HCT116 (cell line): ENCODE results near the gene RIN1.

ENCODE experiments used
- CTCF ChIP-seq, 3 experiments: fragments of 200-600 bp in 1 of 3; sonication (generic) in 1 of 3; IDR thresholded peaks in 2 of 3; conservative IDR thresholded peaks in 1 of 3; 2 replicates each; pipeline ENCODE4 v1.5.1; 2012 to 2017; ENCODE audit warnings: low read depth in 2 of 3, low read length in 2 of 3, antibody characterized with exemption in 1 of 3, borderline replicate concordance in 1 of 3, control low read depth in 1 of 3, mild to moderate bottlenecking in 1 of 3, mixed read lengths in 1 of 3, mixed run types in 1 of 3, moderate library complexity in 1 of 3; ENCODE audit not compliant: insufficient read depth in 1 of 3
- EZH2 ChIP-seq: fragments of 200-600 bp; sonication (generic); IDR thresholded peaks from 2 replicates; pipeline ENCODE4 v1.6.1; 2017; ENCODE audit warnings: antibody characterized with exemption, mixed run types
- JUND ChIP-seq: IDR thresholded peaks from 2 replicates; pipeline ENCODE4 v1.6.1; 2012
- POLR2A ChIP-seq: IDR thresholded peaks from 2 replicates; pipeline ENCODE4 v1.7.0; 2011; ENCODE audit warnings: borderline replicate concordance; ENCODE audit not compliant: insufficient read depth, insufficient read length; ENCODE audit errors: extremely low read depth

- TF ChIP-seq JUND (no peak), CTCF (IDR thresholded peaks at IDR 0.05 in 2 of 3, conservative IDR thresholded peaks at IDR 0.05 in 1 of 3; ENCODE audit: borderline replicate concordance in 1 of 3, insufficient read depth in 1 of 3, low read depth in 2 of 3, low read length in 2 of 3) (no peak), EZH2 (no peak), POLR2A (no peak)
Measured at GRCh38 chr11:66285250-66285947, 50.8 kb downstream of the RIN1 start.
